ENCODE results near the gene XYLT1.

XYLT1 gene

DNA sequence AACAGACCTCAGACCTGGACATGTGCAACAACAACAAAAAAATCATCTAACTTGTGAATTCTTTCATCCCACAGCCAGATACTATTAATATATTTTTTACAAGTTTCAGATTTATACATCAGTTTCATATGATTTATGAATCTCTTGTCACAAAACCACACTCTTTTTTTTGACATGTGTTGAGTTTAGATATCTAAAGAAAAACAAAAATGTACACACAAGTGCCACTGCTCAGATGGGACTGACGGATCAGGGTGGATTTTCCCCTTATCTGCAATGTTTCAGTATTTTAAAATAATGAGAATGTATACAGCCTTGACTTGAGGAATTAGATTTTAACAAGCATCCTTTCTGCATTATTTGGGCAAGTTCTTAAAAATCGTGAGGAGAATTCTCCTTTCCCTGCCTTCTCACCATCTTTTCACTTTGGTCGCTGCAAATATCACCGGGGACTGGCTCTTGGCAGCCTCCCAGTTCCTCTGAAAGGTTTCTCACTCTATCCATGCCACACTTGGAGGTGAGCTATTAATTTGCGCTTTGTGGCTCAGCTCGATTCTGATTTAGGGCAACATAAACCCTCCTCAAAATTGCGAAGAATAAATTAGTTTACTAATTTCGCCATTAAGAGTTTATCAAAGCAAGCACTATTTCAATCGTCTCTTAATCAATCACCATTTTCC lies 225.7 kb downstream of the XYLT1 start:
- DNase-seq (ENCODE audit: low read depth): no peak
- H3K4me3 ChIP-seq (ENCODE audit: low read length): no peak overlapping the region
- TF ChIP-seq, protein P1, sequence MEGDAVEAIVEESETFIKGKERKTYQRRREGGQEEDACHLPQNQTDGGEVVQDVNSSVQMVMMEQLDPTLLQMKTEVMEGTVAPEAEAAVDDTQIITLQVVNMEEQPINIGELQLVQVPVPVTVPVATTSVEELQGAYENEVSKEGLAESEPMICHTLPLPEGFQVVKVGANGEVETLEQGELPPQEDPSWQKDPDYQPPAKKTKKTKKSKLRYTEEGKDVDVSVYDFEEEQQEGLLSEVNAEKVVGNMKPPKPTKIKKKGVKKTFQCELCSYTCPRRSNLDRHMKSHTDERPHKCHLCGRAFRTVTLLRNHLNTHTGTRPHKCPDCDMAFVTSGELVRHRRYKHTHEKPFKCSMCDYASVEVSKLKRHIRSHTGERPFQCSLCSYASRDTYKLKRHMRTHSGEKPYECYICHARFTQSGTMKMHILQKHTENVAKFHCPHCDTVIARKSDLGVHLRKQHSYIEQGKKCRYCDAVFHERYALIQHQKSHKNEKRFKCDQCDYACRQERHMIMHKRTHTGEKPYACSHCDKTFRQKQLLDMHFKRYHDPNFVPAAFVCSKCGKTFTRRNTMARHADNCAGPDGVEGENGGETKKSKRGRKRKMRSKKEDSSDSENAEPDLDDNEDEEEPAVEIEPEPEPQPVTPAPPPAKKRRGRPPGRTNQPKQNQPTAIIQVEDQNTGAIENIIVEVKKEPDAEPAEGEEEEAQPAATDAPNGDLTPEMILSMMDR (conservative IDR thresholded peaks at IDR 0.05; ENCODE audit: low read length): no peak

GRCh38 chr16:17241264-17241835 lies 229.4 kb downstream of the XYLT1 start:
- TF ChIP-seq, protein P1 (conservative IDR thresholded peaks at IDR 0.05; ENCODE audit: low read length): no peak
- DNase-seq (ENCODE audit: low read depth): peak; percentile 8
- no peak overlapping the region for H3K4me3 ChIP-seq (ENCODE audit: low read length)

DNA sequence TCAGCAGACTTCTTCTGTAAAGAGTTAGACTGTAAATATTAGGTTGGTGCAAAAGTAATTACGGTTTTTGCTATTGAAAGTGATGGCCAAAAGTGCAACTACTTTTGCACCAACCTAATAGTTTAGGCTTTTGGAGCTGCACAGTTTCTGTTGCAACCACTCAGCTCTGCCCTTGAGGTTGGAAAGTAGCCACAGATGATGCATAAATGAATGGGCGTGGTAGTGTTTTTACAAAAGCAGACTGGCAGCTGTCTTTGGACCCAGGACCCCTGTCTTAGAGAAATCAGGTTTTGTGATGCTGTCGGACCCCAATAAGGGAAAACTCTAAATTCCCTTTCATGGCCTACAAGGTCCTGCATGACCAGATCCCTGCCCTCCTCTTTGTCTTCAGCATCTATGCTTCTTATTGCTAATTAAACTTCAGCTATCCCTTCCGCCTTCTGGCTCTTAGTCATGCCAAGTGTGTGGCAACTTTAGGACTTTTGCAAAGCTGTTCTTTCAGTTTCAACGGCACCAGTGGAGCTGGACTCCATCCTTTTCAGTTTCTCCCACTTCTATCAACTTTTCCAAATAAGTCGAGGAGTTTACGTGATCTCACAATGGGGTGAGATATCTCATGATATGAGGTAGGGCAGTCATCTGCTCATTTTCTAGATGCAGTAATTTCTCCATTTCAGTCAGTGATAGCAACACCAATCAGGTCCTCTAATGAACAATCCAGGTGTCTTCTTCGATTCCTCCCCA lies 232.3 kb downstream of the XYLT1 start:
- peak; percentile 33 for DNase-seq (ENCODE audit: low read depth)
- H3K4me3 ChIP-seq (ENCODE audit: low read length): no peak overlapping the region
- TF ChIP-seq, protein P1 (conservative IDR thresholded peaks at IDR 0.05; ENCODE audit: low read length): no peak

DNA sequence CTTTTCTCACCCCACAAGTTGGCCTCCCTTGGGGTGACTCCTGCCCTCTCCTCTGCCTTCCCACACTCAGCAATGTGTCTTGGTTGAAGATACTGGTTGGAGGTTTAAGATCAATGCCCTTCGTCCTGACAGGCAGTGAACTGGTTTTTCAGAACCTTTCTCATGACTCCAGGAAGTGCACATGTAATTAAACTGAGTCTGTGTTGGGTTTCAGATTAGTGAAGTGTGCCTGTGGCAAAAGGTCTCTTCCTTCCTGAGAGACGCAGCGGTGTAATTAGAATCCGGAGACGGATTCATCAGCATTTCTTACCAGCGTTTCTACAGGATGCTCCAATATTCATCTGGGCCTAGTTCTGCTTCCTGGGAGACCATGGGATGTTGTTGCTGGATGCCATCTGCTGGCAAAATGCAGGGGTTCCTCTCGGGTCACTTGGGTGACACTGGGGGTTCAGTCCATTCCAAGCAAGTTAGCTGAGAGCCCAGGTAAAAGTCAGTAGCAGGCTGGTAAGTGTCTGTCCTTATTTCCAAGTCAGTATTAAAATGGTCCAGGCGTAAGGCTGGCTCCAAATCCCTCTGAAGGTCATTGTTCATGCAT lies 233.3 kb downstream of the XYLT1 start:
- TF ChIP-seq, protein P1 (conservative IDR thresholded peaks at IDR 0.05; ENCODE audit: low read length): no peak
- H3K4me3 ChIP-seq (ENCODE audit: low read length): no peak overlapping the region
- DNase-seq (ENCODE audit: low read depth): no peak

- no peak for DNase-seq (ENCODE audit: low read depth)
- no peak overlapping the region for H3K4me3 ChIP-seq (ENCODE audit: low read length)
- TF ChIP-seq, protein P1 (conservative IDR thresholded peaks at IDR 0.05; ENCODE audit: low read length): no peak
These were observed 235.5 kb downstream of the XYLT1 start for GRCh38 chr16:17235147-17235815.

DNA sequence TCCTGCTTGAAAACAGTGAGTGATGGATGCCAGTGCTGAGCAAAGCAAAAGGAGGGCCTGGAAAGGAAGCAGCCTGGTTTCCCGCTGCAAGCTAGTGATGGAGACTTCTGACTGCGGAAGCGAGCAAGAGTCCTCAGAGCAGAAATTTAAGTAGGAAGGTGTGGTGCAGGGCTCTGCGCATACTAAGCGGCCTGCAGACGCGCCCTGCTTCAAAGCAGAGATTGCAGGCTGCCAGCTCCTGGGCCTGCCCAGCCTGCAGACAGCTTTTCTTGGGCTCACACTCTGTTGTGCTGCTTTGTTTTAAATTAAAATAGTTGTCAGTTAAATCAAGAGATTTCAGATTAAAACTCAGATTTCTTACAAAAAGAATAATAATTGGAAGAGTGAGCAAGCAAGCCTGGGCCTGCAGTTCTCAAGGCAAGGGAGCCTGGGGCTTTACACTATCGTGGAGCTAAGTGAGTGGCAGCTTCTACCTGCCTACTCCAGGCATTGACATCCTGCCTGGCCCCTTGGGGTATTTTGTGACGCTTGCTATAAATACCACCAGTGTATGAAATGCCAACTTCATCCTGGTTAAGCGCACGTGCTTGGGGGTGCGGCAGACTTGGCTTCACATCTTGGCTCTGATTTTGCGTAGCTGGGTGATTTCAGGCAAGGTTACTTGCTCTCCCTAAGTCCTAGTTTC lies 237.3 kb downstream of the XYLT1 start:
- TF ChIP-seq, protein P1 (conservative IDR thresholded peaks at IDR 0.05; ENCODE audit: low read length): no peak
- DNase-seq (ENCODE audit: low read depth): no peak
- no peak overlapping the region for H3K4me3 ChIP-seq (ENCODE audit: low read length)
